Ecto neural progenitor cell (in vitro differentiated cells): ENCODE results near the gene PANK2.
"Not testable (repeated sequence)": the region's sequence is repeated elsewhere in the genome, so short reads cannot be mapped to it uniquely, and the experiment has no call there.

Experiments
- DNase-seq: peaks from one replicate; pipeline ENCODE4 v3.0.0-alpha.2; 2018; ENCODE audit warnings: low spot score

PANK2 gene

GRCh38 chr20:3871550-3872265 lies 17.5 kb upstream of the PANK2 start:
- no peak for DNase-seq

DNA sequence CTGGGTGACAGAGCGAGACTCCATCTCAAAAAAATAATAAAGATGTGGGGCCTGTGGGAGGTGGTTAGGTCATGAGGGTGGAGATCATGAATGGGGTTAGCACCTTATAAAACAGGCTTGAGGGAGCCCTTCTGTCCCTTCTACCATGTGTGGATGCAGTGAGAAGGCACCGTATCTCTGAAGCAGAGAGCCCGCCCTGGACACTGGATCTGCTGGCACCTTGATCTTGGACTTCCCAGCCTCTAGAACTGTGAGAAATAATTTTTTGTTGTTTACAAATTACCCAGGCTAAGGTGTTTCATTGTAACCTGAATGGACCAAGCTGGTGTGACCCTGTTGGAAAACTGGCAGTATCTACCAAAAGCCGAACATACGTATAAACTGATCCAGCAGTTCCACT lies 15.7 kb upstream of the PANK2 start:
- DNase-seq: no peak

DNA sequence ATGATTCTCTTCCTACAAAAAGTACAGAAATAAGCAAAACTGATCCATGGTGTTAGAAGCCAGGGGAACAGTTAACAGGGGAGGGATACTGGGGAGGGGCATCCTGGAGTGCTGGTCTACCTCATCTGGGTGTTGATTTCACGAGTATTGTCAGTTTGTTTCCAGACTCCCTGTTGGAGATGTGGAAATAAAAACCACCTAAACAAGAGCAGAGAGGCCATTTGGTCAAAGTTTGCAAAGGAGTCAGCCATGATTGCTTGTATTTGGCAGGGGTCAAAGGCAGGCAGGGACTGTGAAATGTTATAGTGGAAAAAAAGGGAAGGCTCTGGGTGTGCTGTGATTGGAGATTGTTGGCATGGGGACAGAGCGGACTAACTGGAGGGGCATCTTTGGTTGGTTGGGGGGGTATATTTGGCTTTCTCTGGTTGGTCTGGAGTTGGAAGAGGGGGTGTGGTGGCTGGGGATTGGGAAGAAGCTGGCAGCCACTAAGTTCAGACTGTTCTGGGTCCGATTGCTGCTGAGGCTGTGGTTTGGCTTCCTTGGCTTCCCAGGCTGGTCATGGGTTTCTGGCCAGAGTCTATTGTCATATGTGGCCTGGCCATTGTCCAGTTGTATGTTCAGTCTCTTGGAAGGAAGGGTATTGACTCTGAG lies 14.9 kb upstream of the PANK2 start:
- no peak for DNase-seq

DNA sequence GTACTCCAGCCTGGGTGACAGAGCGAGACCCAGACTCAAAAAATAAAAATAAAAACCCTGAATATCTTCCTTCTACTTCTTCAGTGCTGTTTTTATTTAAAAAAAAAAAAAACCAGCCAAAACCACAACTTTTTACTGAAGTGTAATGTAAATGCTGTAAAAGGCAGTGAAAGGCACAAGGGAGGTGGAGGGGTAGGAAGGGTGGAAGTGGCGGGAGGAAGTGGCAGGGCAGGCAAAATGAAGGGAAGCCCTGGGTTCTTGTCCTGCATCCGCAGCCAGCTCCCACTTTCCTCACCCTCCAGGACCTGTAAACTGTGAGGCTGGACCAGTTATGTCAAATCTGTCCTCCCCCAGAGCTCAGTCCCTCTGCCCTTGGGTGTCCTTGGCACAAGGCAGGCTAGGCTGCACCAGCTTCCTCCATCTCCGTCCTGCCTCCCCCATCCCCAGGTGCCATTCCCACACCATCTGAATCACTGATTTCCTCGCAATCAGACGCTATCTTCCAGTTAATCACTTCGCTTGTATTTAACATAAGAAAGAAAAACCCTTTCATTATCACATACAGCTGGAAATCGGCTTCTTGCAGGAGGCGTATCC lies 13.7 kb upstream of the PANK2 start:
- no peak for DNase-seq

- DNase-seq: no peak
These were observed 13.2 kb upstream of the PANK2 start for GRCh38 chr20:3876000-3876399.

- no peak for DNase-seq
These were observed 12.5 kb upstream of the PANK2 start for GRCh38 chr20:3876676-3877075.

DNA sequence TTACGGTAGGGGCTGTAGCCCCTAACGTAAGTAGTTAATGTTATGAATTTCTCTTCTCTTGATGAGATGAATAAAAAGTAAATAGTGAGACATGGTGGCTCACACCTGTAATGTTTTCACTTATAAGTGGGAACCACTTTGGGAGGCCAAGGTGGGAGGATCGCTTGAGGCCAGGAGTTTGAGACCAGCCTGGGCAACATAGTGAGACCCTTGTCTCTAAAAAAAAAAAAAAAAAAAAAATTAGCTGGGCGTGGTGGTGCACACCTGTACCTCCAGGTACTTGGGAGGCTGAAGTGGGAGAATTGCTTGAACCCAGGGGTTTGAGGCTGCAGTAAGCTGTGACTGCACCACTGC lies 10.3 kb upstream of the PANK2 start:
- DNase-seq: not testable (repeated sequence)

- DNase-seq: no peak
These were observed 3.5 kb upstream of the PANK2 start for GRCh38 chr20:3885715-3886114.

GRCh38 chr20:3887876-3888620 lies 1.1 kb upstream of the PANK2 start:
- DNase-seq: no peak

- DNase-seq: peak; percentile 64
These were observed 556 bp downstream of the PANK2 start for GRCh38 chr20:3889489-3890397.

DNA sequence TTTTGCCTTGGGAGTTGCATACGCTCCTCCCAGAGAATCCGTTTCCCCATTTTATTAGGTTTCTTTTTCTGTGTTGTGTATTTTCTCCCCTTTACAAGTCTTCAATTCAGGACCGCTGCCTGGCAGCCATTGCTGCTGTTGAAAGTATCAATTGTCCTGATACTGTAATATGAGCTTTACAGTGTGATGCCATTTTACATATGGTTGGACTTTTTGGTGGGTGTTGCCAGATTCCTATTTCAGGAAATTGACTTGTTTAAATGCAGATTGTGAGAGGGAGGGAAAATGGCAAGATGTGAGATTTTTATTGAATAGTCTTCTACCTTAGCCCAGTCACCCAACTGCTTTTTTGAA lies 1.2 kb downstream of the PANK2 start:
- DNase-seq: no peak

- DNase-seq: no peak
These were observed 2.1 kb downstream of the PANK2 start for GRCh38 chr20:3890999-3891929.

DNA sequence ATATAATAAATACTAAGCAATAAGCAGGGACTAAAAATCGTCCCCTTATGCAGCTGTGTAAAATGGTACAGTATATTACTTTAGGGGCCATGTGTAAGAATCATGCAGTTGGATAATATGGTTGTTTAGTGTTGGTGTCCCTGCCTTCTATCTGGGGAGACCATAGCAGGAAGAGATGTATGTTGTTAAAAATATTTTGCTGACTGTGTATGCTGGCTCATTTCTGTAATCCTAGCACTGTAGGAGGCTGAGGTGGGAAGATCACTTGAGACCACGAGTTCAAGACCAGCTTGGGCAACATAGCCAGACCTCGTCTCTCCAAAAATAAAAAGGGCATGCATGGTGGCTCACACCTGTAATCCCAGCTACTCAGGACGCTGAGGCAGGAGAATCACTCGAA lies 5.6 kb downstream of the PANK2 start:
- no peak for DNase-seq

DNA sequence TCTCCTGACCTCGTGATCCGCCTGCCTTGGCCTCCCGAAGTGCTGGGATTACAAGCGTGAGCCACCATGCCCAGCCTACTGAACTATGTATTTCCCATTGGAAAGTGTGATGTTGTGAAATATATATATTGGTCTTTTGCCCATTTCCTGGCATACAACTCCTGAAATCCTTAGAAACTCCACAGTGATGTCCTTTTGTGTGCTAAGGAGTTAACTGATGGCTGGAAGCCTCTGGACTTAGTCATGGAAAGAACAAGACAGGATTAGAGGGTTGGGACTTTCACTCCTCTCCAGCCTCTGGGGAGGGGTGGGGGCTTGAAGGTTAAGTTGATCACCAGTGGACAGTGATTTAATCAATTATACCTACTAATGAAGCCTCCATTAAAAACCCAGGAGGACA lies 7.1 kb downstream of the PANK2 start:
- no peak for DNase-seq

DNA sequence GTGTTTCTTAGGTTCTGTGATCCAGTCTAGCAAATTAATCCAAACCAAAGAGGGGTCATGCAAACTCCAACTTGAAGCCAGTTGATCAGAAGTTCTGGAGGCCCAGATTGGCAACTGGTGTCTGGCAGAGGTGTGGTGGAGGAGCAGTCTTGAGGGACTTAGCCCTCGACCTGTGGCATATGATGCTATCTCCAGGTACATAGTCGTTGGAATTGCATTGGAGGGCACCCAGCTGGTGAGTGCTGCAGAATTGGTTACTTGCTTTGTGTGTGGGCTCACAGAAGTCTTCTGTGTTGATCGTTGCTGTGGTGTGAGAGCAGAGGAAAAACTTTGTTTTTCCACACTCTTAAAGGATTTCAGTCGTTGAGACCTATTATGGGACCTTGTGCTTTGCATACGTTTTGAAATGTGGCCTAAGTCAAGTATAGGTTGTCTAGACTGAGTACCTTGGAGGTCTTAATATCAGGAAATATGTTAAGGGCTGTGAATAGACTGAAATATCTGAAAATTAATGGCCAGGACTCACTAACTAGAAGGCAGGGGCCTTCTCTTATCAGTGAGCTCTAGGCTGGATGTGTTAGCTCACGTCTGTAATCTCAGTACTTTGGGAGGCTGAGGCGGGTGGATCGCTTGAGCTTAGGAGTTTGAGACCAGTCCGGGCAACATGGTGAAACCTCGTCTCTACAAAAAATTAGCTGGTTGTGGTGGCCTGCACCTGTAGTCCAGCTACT lies 7.8 kb downstream of the PANK2 start:
- DNase-seq: no peak

GRCh38 chr20:3898181-3898580 lies 9.0 kb downstream of the PANK2 start:
- DNase-seq: not testable (repeated sequence)

GRCh38 chr20:3898639-3899038 lies 9.5 kb downstream of the PANK2 start:
- no peak for DNase-seq

DNA sequence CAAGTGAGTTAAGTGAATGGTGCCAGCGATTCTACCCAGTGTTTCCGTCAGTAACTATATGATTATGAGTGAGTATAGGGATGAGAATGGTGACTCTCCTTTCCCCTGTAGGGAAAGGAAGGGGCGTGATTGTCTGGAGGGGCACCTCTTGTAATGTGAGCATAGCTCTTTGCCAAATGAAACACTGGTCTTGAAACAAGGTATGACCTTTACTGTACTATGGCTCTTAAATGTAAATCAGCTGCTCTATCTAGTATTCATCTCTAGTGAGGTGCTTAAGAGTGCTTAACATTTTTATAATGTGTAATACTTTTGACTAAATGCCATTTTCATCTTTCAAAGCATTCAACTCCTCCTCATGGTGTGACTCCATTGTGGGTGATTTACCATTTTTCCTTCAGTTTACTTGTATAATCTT lies 11.0 kb downstream of the PANK2 start:
- DNase-seq: no peak

GRCh38 chr20:3901028-3901705 lies 12.0 kb downstream of the PANK2 start:
- no peak for DNase-seq
